H1 (cell line): ENCODE measurements around the gene ARMH2. TPM values are rescaled to one million over a fixed set of nuclear protein-coding genes. Genes with fewer than 3 reads are reported as not detected.

Source experiments
- CTCF ChIA-PET: fragments of 300-600 bp; sonication (Branson Sonifier 250); formaldehyde crosslinking; loops from one replicate; lab custom pipeline; 2021; ENCODE audit not compliant: partially characterized antibody; lab: Charles Lee
- POLR2A ChIA-PET: fragments of 300-600 bp; sonication (Branson Sonifier 250); formaldehyde crosslinking; loops from one replicate; lab custom pipeline; 2021; ENCODE audit warnings: inconsistent platforms; ENCODE audit not compliant: partially characterized antibody; lab: Charles Lee
- DNase-seq, 2 experiments: peaks; one replicate each; pipeline versions ENCODE4 v3.0.0 to v3.0.0-alpha.2; 2010 to 2022; ENCODE audit warnings: low spot score in 2 of 2, low read depth in 1 of 2, mixed read lengths in 1 of 2
- FAIRE-seq: peaks from 2 replicates; lab custom pipeline; 2011; peaks lifted over from hg19 to GRCh38; lab: Jason Lieb, UNC
- H2AFZ ChIP-seq: 2 replicates; pipeline ENCODE4 v1.8.1; 2012; ENCODE audit warnings: low read length, inconsistent platforms
- H2AK5ac ChIP-seq: 2 replicates; pipeline ENCODE4 v1.6.1; 2013; ENCODE audit warnings: low read depth, low read length
- H2BK120ac ChIP-seq: replicated peaks from 2 replicates; pipeline ENCODE3; 2013; ENCODE audit warnings: low read depth, low read length, inconsistent platforms
- H2BK12ac ChIP-seq: 2 replicates; pipeline ENCODE4 v1.6.1; 2013; ENCODE audit warnings: low read depth, low read length
- H2BK15ac ChIP-seq: 2 replicates; pipeline ENCODE4 v1.6.1; 2013; ENCODE audit warnings: low read length
- H2BK20ac ChIP-seq: 2 replicates; pipeline ENCODE4 v1.6.1; 2013; ENCODE audit warnings: low read length
- H2BK5ac ChIP-seq: 2 replicates; pipeline ENCODE4 v1.6.1; 2013; ENCODE audit warnings: low read depth, low read length
- H3K14ac ChIP-seq: 2 replicates; pipeline ENCODE4 v1.6.1; 2013; ENCODE audit warnings: inconsistent platforms; ENCODE audit not compliant: insufficient read length
- H3K18ac ChIP-seq: 2 replicates; pipeline ENCODE4 v1.6.1; 2013; ENCODE audit warnings: low read length; ENCODE audit errors: extremely low read depth
- H3K23ac ChIP-seq: 2 replicates; pipeline ENCODE4 v1.6.1; 2013; ENCODE audit warnings: inconsistent platforms; ENCODE audit not compliant: insufficient read length
- H3K23me2 ChIP-seq: 2 replicates; pipeline ENCODE4 v1.6.1; 2013; ENCODE audit warnings: low read depth, low read length
- H3K27ac ChIP-seq: 2 replicates; pipeline ENCODE4 v1.6.1; 2011; ENCODE audit warnings: low read depth, low read length, inconsistent platforms
- H3K27me3 ChIP-seq, 4 experiments: replicated peaks in 1 of 4; 1 replicate in 1 of 4; 2 replicates in 3 of 4; pipeline versions ENCODE4 v1.6.1 to v1.8.1; 2011 to 2013; ENCODE audit warnings: low read length in 3 of 4, mild to moderate bottlenecking in 3 of 4, inconsistent platforms in 2 of 4, mixed read lengths in 2 of 4, moderate library complexity in 1 of 4; ENCODE audit not compliant: control insufficient read depth in 3 of 4, insufficient read depth in 3 of 4; ENCODE audit errors: extremely low read depth in 1 of 4
- H3K36me3 ChIP-seq, 4 experiments: 2 replicates each; pipeline versions ENCODE4 v1.6.1 to v1.8.1; 2011 to 2013; ENCODE audit warnings: mild to moderate bottlenecking in 4 of 4, low read length in 3 of 4, moderate library complexity in 2 of 4, control low read depth in 1 of 4, inconsistent platforms in 1 of 4; ENCODE audit not compliant: insufficient read depth in 4 of 4, control insufficient read depth in 2 of 4
- H3K4ac ChIP-seq: replicated peaks from 2 replicates; pipeline ENCODE3; 2013; ENCODE audit warnings: low read length, low read depth, mixed read lengths, inconsistent platforms; ENCODE audit not compliant: insufficient read length
- H3K4me1 ChIP-seq, 4 experiments: replicated peaks in 1 of 4; 1 replicate in 1 of 4; 2 replicates in 3 of 4; pipeline versions ENCODE4 v1.6.1 to v1.8.1; 2011 to 2013; ENCODE audit warnings: low read length in 3 of 4, inconsistent platforms in 2 of 4, mixed read lengths in 1 of 4; ENCODE audit not compliant: insufficient read depth in 4 of 4, control insufficient read depth in 3 of 4
- H3K4me2 ChIP-seq, 2 experiments: 2 replicates each; pipeline versions ENCODE4 v1.6.1 to v1.8.1; 2011 to 2013; ENCODE audit warnings: low read depth in 2 of 2, low read length in 2 of 2, control low read depth in 1 of 2, inconsistent platforms in 1 of 2, mild to moderate bottlenecking in 1 of 2; ENCODE audit not compliant: insufficient read depth in 1 of 2
- H3K4me3 ChIP-seq, 4 experiments: fragments of 200-600, 300-600 bp in 1 of 4; sonication (generic), shearing (Covaris generic), sonication (Bioruptor Twin) in 1 of 4; 2 replicates each; pipeline versions ENCODE4 v1.5.1 to v1.8.1; 2011 to 2016; ENCODE audit warnings: low read length in 4 of 4, low read depth in 3 of 4, control low read depth in 2 of 4, inconsistent platforms in 2 of 4, mild to moderate bottlenecking in 2 of 4, mixed read lengths in 1 of 4, moderate library complexity in 1 of 4; ENCODE audit not compliant: insufficient read depth in 2 of 4; ENCODE audit errors: extremely low read depth in 1 of 4
- H3K56ac ChIP-seq: replicated peaks from 2 replicates; pipeline ENCODE3; 2013; ENCODE audit warnings: low read depth, mild to moderate bottlenecking, mixed read lengths, low read length, inconsistent platforms; ENCODE audit not compliant: insufficient read length
- H3K79me1 ChIP-seq: 2 replicates; pipeline ENCODE4 v1.6.1; 2013; ENCODE audit warnings: low read depth, low read length, control low read depth
- H3K79me2 ChIP-seq, 2 experiments: 2 replicates each; pipeline versions ENCODE4 v1.6.1 to v1.8.1; 2012 to 2013; ENCODE audit warnings: low read length in 2 of 2, mild to moderate bottlenecking in 2 of 2, inconsistent platforms in 1 of 2; ENCODE audit not compliant: insufficient read depth in 2 of 2, control insufficient read depth in 1 of 2
- H3K9ac ChIP-seq, 4 experiments: replicated peaks in 1 of 4; 1 replicate in 1 of 4; 2 replicates in 3 of 4; pipeline versions ENCODE4 v1.6.1 to v1.8.1; 2011 to 2013; ENCODE audit warnings: low read depth in 3 of 4, low read length in 3 of 4, control low read depth in 2 of 4, mild to moderate bottlenecking in 2 of 4, moderate library complexity in 2 of 4, inconsistent platforms in 1 of 4; ENCODE audit errors: extremely low read depth in 1 of 4
- H3K9me3 ChIP-seq, 2 experiments: 2 replicates each; pipeline versions ENCODE4 v1.6.1 to v1.8.1; 2012 to 2013; ENCODE audit warnings: mild to moderate bottlenecking in 2 of 2, moderate library complexity in 2 of 2, control low read depth in 1 of 2, inconsistent platforms in 1 of 2, low read depth in 1 of 2, low read length in 1 of 2, mixed read lengths in 1 of 2; ENCODE audit not compliant: insufficient read depth in 2 of 2
- H4K20me1 ChIP-seq, 2 experiments: replicated peaks in 1 of 2; 2 replicates each; pipeline versions ENCODE3 to v1.8.1; 2011 to 2013; ENCODE audit warnings: inconsistent platforms in 2 of 2, low read length in 2 of 2, mild to moderate bottlenecking in 1 of 2; ENCODE audit not compliant: insufficient read depth in 2 of 2, control insufficient read depth in 1 of 2
- H4K5ac ChIP-seq: 2 replicates; pipeline ENCODE4 v1.6.1; 2013; ENCODE audit warnings: low read length, low read depth, mixed read lengths, inconsistent platforms; ENCODE audit not compliant: insufficient read length
- H4K8ac ChIP-seq: 2 replicates; pipeline ENCODE4 v1.8.0; 2013; ENCODE audit warnings: mild to moderate bottlenecking, moderate library complexity, low read length, inconsistent platforms; ENCODE audit not compliant: insufficient read depth; ENCODE audit errors: extremely low read depth
- H4K91ac ChIP-seq: replicated peaks from 2 replicates; pipeline ENCODE3; 2013; ENCODE audit warnings: low read length, mixed read lengths, inconsistent platforms; ENCODE audit not compliant: insufficient read length
- CBX8 ChIP-seq: fragments of 300-800, 300-1000 bp; sonication (generic); IDR thresholded peaks from 2 replicates; pipeline ENCODE4 v1.7.1; 2016; ENCODE audit warnings: low read depth, low read length, borderline replicate concordance
- CHD1 ChIP-seq: IDR thresholded peaks from 2 replicates; pipeline ENCODE4 v1.6.1; 2012; ENCODE audit warnings: low read depth, low read length, improper control_type of control experiment
- HDAC6 ChIP-seq: IDR thresholded peaks from one replicate; pipeline ENCODE4 v1.7.1; 2012; ENCODE audit warnings: low read depth, mild to moderate bottlenecking, inconsistent platforms, low read length, moderate library complexity
- PHF8 ChIP-seq: fragments of 200-600 bp; sonication (generic); conservative IDR thresholded peaks from 2 replicates; pipeline ENCODE4 v1.7.1; 2012; ENCODE audit warnings: low read depth, mild to moderate bottlenecking, inconsistent platforms, low read length, moderate library complexity
- POU5F1 ChIP-seq: IDR thresholded peaks from 2 replicates; pipeline ENCODE4 v1.6.1; 2011; ENCODE audit warnings: low read depth, mild to moderate bottlenecking, low read length, moderate library complexity
- SIN3A ChIP-seq, 2 experiments: IDR thresholded peaks in 1 of 2; conservative IDR thresholded peaks in 1 of 2; 2 replicates each; pipeline ENCODE4 v1.6.1; 2011 to 2012; ENCODE audit warnings: low read length in 2 of 2, improper control_type of control experiment in 1 of 2, low read depth in 1 of 2, mild to moderate bottlenecking in 1 of 2
- SIRT6 ChIP-seq: IDR thresholded peaks from one replicate; pipeline ENCODE4 v1.7.1; 2012; ENCODE audit warnings: low read length, inconsistent platforms
- SP1 ChIP-seq: IDR thresholded peaks from 2 replicates; pipeline ENCODE4 v1.6.1; 2011; ENCODE audit warnings: low read depth, low read length
- TBP ChIP-seq: IDR thresholded peaks from 2 replicates; pipeline ENCODE4 v1.6.1; 2011; ENCODE audit warnings: low read depth, low read length, improper control_type of control experiment
- USF2 ChIP-seq: IDR thresholded peaks from 2 replicates; pipeline ENCODE4 v1.6.1; 2011; ENCODE audit warnings: low read length, improper control_type of control experiment
- polyA plus RNA-seq, 7 experiments: library from polyadenylated mRNA; depleted of rRNA in 3 of 7; stranded (reverse) in 5 of 7; unstranded in 2 of 7; fragments of >200 nt in 5 of 7; fragments of 200-250 nt in 2 of 7; gene quantifications; 1 replicate in 5 of 7; 2 replicates in 1 of 7; 4 replicates in 1 of 7; pipeline versions ENCODE4 v1.2.1 to v1.2.3, GENCODE V29; 2011 to 2013; ENCODE audit warnings: missing spikeins in 2 of 7, mixed read lengths in 2 of 7
- total RNA-seq: library from RNA; stranded (reverse); fragmentation: NEBNext Ultra II Directional; extraction: Animal tissue kit (Norgen Biotek cat#: 25700); gene quantifications from 2 replicates; pipeline ENCODE4 v1.2.1, GENCODE V29; 2021
- TF ChIP-seq, protein P1 (sequence below), 3 experiments: IDR thresholded peaks; 1 replicate in 2 of 3; 2 replicates in 1 of 3; pipeline versions ENCODE4 v1.5.1 to v1.6.1; 2011; ENCODE audit warnings: low read length in 3 of 3, mild to moderate bottlenecking in 3 of 3, inconsistent platforms in 2 of 3, low read depth in 1 of 3, moderate library complexity in 1 of 3; ENCODE audit not compliant: insufficient read depth in 1 of 3; ENCODE audit errors: control extremely low read depth in 1 of 3

ARMH2 gene
- total and polyA plus RNA-seq, 2 of the 8 experiments (the other 6 are each of a cell fraction or from before 2014, with no cell fraction given) = not detected

DNA sequence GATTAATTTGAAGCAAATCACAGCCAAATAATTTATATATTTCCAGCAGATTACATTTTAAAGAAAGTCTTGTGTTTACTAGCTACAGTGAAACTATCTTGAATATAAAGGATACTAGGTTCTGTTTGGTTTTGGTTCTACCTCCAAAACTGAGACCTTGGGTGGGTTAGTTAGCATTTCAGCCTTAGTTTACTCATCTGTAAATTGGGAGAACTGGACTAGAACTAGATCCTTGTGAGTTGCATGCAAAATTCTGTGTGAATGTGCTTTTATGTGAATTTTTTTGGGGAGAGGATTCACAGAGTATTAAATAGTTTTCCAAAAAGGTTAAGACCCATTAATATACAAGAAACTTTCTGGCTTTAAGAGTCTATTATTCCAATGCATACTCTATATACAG, 19.8 kb downstream of the ARMH2 start:
- peaks cover 0 to 7% (median 3%) of the 10 kb centered on the region in 4 experiments; a peak in 5 of 7 replicates for H3K4me1 ChIP-seq
- ChIA-PET POLR2A (interaction anchor here (0.9 to 1.7 kb wide), 2 partner anchors 11 to 57 kb away, joined by 3 to 8 read pairs; no protein-coding TSS in a partner anchor), CTCF (interaction anchor here (0.7 to 1.2 kb wide), 2 partner anchors 27 to 800 kb away, joined by 3 to 4 read pairs; no protein-coding TSS in a partner anchor)
- H3K27me3 ChIP-seq = no peaks in the 10 kb centered on the region
- DNase-seq = no peak
- H3K79me2 ChIP-seq = peaks cover 20 to 60% of the 10 kb centered on the region in 2 experiments
- no peak overlapping the region for H4K5ac ChIP-seq
- H3K4me2 ChIP-seq = no peak overlapping the region
- peaks cover 2% of the 10 kb centered on the region; the same call in 1 of the 2 replicates for H3K23me2 ChIP-seq
- no peak overlapping the region for H2BK12ac ChIP-seq
- H2BK5ac ChIP-seq = no peak overlapping the region
- no peak overlapping the region for H3K4me3 ChIP-seq
- no peak overlapping the region for H4K8ac ChIP-seq
- no peak overlapping the region for H4K91ac ChIP-seq
- peaks cover 14 to 15% of the 10 kb centered on the region in 2 experiments for H4K20me1 ChIP-seq
- H3K56ac ChIP-seq = no peak overlapping the region
- no peaks in the 10 kb centered on the region for H3K9me3 ChIP-seq
- H3K18ac ChIP-seq = no peak overlapping the region
- no peak overlapping the region for H2BK120ac ChIP-seq
- FAIRE-seq = no peak
- H2AFZ ChIP-seq = no peak overlapping the region
- no peak overlapping the region for H2AK5ac ChIP-seq
- no peaks in the 10 kb centered on the region; the same call in 1 of the 2 replicates for H3K79me1 ChIP-seq
- H3K4ac ChIP-seq = no peak overlapping the region
- no peak overlapping the region for H2BK20ac ChIP-seq
- H3K27ac ChIP-seq = no peak overlapping the region
- H3K14ac ChIP-seq = no peak overlapping the region
- no peak overlapping the region for H3K23ac ChIP-seq
- no peak overlapping the region for H3K9ac ChIP-seq
- peaks cover 2 to 62% (median 25%) of the 10 kb centered on the region in 4 experiments; a peak in 5 of 8 replicates for H3K36me3 ChIP-seq
- H2BK15ac ChIP-seq = no peak overlapping the region
- TF ChIP-seq USF2 (no peak), SP1 (no peak), SIRT6 (no peak), SIN3A (conservative IDR thresholded peaks at IDR 0.05 in 1 of 2, IDR thresholded peaks at IDR 0.05 in 1 of 2; ENCODE audit: low read depth in 1 of 2, low read length in 2 of 2) (no peak), TBP (no peak), PHF8 (no peak), HDAC6 (no peak), POU5F1 (no peak), CHD1 (no peak), CBX8 (no peak)
- TF ChIP-seq, protein P1, sequence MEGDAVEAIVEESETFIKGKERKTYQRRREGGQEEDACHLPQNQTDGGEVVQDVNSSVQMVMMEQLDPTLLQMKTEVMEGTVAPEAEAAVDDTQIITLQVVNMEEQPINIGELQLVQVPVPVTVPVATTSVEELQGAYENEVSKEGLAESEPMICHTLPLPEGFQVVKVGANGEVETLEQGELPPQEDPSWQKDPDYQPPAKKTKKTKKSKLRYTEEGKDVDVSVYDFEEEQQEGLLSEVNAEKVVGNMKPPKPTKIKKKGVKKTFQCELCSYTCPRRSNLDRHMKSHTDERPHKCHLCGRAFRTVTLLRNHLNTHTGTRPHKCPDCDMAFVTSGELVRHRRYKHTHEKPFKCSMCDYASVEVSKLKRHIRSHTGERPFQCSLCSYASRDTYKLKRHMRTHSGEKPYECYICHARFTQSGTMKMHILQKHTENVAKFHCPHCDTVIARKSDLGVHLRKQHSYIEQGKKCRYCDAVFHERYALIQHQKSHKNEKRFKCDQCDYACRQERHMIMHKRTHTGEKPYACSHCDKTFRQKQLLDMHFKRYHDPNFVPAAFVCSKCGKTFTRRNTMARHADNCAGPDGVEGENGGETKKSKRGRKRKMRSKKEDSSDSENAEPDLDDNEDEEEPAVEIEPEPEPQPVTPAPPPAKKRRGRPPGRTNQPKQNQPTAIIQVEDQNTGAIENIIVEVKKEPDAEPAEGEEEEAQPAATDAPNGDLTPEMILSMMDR (IDR thresholded peaks at IDR 0.05; ENCODE audit: control extremely low read depth in 1 of 3, insufficient read depth in 1 of 3, low read depth in 1 of 3, low read length in 3 of 3) = no peak
